ENCODE measurements around the gene HECTD1. TPM values are rescaled to one million over a fixed set of nuclear protein-coding genes. Genes with fewer than 3 reads are reported as not detected.

The HECTD1 gene
- total and polyA plus RNA-seq, 9 of the 15 experiments (the other 6 are each of a cell fraction or from before 2014, with no cell fraction given): 27.9 to 111 (median 78.1) TPM

GRCh38 chr14:31219169-31219568, 11.6 kb upstream of the HECTD1 start:
- H3K36me3 ChIP-seq (ENCODE audit: control insufficient read depth, insufficient read depth, low read length): no peaks in the 10 kb centered on the region
- no TSS peak for BruUV-seq (replicated peaks)
- H3K27ac ChIP-seq (ENCODE audit: extremely low read depth, low read depth, low read length): no peak overlapping the region
- TF ChIP-seq TFAM (CRISPR knock-in tag; conservative IDR thresholded peaks at IDR 0.05): no peak
- TF ChIP-seq SIX5 (IDR thresholded peaks at IDR 0.05; ENCODE audit: borderline replicate concordance in 1 of 2, insufficient read depth in 1 of 2, low read depth in 1 of 2, low read length in 2 of 2): no peak
- TF ChIP-seq ETS2 (tag; IDR thresholded peaks at IDR 0.05; ENCODE audit: borderline replicate concordance, poor library complexity, severe bottlenecking): no peak
- TF ChIP-seq RFX7 (CRISPR knock-in tag; IDR thresholded peaks at IDR 0.05): no peak
- no peak for TF ChIP-seq ZNF121 (CRISPR knock-in tag; conservative IDR thresholded peaks at IDR 0.05)
- no peaks in the 10 kb centered on the region for H3K79me2 ChIP-seq (ENCODE audit: control insufficient read depth, insufficient read depth, low read length)
- CTCF ChIA-PET (ENCODE audit: low intra/inter-chr PET ratio): no interaction called here
- H3K9me1 ChIP-seq (ENCODE audit: control insufficient read depth, insufficient read depth, low read length): no peaks in the 10 kb centered on the region
- no peak for DNase-seq (ENCODE audit: extremely low read depth in 1 of 4, low spot score in 3 of 4)
- no peak overlapping the region for H3K4me2 ChIP-seq (ENCODE audit: insufficient read depth, low read length)
- no peak for FAIRE-seq
- H4K20me1 ChIP-seq (replicated peaks; ENCODE audit: control insufficient read depth, insufficient read depth, low read length): no peaks in the 10 kb centered on the region
- POLR2A ChIA-PET: interaction anchor here (1.3 to 2.6 kb wide), 3 partner anchors 10 to 13 kb away, joined by 3 to 11 read pairs (median 9); no protein-coding TSS in a partner anchor
- H3K9me3 ChIP-seq (replicated peaks; ENCODE audit: control insufficient read depth, insufficient read depth, low read depth, low read length): no peaks in the 10 kb centered on the region
- no peak overlapping the region for H3K9ac ChIP-seq (ENCODE audit: insufficient read depth in 1 of 2, low read depth in 2 of 2, low read length in 2 of 2)
- intact Hi-C loops (cut with micrococcal nuclease) (no loop called here), in situ Hi-C loops (cut with MboI) (no loop called here)
- H2AFZ ChIP-seq (ENCODE audit: low read depth, low read length): no peak overlapping the region
- H3K4me1 ChIP-seq (replicated peaks in 1 of 2; ENCODE audit: control insufficient read depth in 2 of 2, insufficient read depth in 2 of 2, low read length in 2 of 2): no peaks in the 10 kb centered on the region
- whole genome bisulfite sequencing (ENCODE audit: insufficient coverage, low coverage, missing lambda C conversion rate): 72% methylated on average over 3 of the region's 3 CpGs
- no peak for ATAC-seq
- H3K27me3 ChIP-seq (ENCODE audit: control insufficient read depth in 2 of 2, insufficient read depth in 2 of 2, low read length in 2 of 2): no peaks in the 10 kb centered on the region
- H3K4me3 ChIP-seq: no peak overlapping the region

GRCh38 chr14:31216359-31216758, 8.8 kb upstream of the HECTD1 start:
- no peaks in the 10 kb centered on the region for H3K79me2 ChIP-seq (ENCODE audit: control insufficient read depth, insufficient read depth, low read length)
- H3K27ac ChIP-seq (ENCODE audit: extremely low read depth, low read depth, low read length): no peak overlapping the region
- no peak overlapping the region for H3K9ac ChIP-seq (ENCODE audit: insufficient read depth in 1 of 2, low read depth in 2 of 2, low read length in 2 of 2)
- H3K36me3 ChIP-seq (ENCODE audit: control insufficient read depth, insufficient read depth, low read length): no peaks in the 10 kb centered on the region
- no peaks in the 10 kb centered on the region for H3K9me1 ChIP-seq (ENCODE audit: control insufficient read depth, insufficient read depth, low read length)
- no peak overlapping the region for H2AFZ ChIP-seq (ENCODE audit: low read depth, low read length)
- H3K4me2 ChIP-seq (ENCODE audit: insufficient read depth, low read length): no peak overlapping the region
- intact Hi-C loops (cut with micrococcal nuclease): no loop called here
- no TSS peak for BruUV-seq (replicated peaks)
- no peaks in the 10 kb centered on the region for H3K4me1 ChIP-seq (replicated peaks in 1 of 2; ENCODE audit: control insufficient read depth in 2 of 2, insufficient read depth in 2 of 2, low read length in 2 of 2)
- in situ Hi-C loops (cut with MboI): no loop called here
- no peaks in the 10 kb centered on the region for H3K27me3 ChIP-seq (ENCODE audit: control insufficient read depth in 2 of 2, insufficient read depth in 2 of 2, low read length in 2 of 2)
- 24% methylated on average over 7 of the region's 9 CpGs for WGBS (ENCODE audit: insufficient coverage, low coverage, missing lambda C conversion rate)
- FAIRE-seq: no peak
- H3K9me3 ChIP-seq (replicated peaks; ENCODE audit: control insufficient read depth, insufficient read depth, low read depth, low read length): no peaks in the 10 kb centered on the region
- ATAC-seq: no peak
- H4K20me1 ChIP-seq (replicated peaks; ENCODE audit: control insufficient read depth, insufficient read depth, low read length): no peaks in the 10 kb centered on the region
- ChIA-PET POLR2A (interaction anchor here (0.8 kb wide), 1 partner anchor 7 kb away, joined by 4 read pairs; no protein-coding TSS in a partner anchor), CTCF (ENCODE audit: low intra/inter-chr PET ratio) (no interaction called here)
- no peak for DNase-seq (ENCODE audit: extremely low read depth in 1 of 4, low spot score in 3 of 4)
- H3K4me3 ChIP-seq: no peak overlapping the region
- no peak for TF ChIP-seq TRIM24 (IDR thresholded peaks at IDR 0.05)
- TF ChIP-seq POLR2B (IDR thresholded peaks at IDR 0.05; ENCODE audit: low read depth, partially characterized antibody): no peak
- TF ChIP-seq BDP1 (IDR thresholded peaks at IDR 0.05; ENCODE audit: insufficient read depth, insufficient read length): no peak
- TF ChIP-seq ATF3 (IDR thresholded peaks at IDR 0.05): no peak
- TF ChIP-seq ATF3 (CRISPR knock-in tag; conservative IDR thresholded peaks at IDR 0.05): no peak
- TF ChIP-seq CEBPB (tag; IDR thresholded peaks at IDR 0.05): no peak
- no peak for TF ChIP-seq MBD2 (IDR thresholded peaks at IDR 0.05; ENCODE audit: borderline replicate concordance, low read depth)
- TF ChIP-seq ELK3 (CRISPR knock-in tag; IDR thresholded peaks at IDR 0.05): no peak
- TF ChIP-seq ATF2 (CRISPR knock-in tag; IDR thresholded peaks at IDR 0.05): no peak
- TF ChIP-seq ZNF165 (CRISPR knock-in tag; IDR thresholded peaks at IDR 0.05; ENCODE audit: borderline replicate concordance): no peak

Measured in K562 (cell line).